Camera-type eye (tissue), 1 donor: ENCODE measurements around the gene OR3A2. TPM values are rescaled to one million over a fixed set of nuclear protein-coding genes. Genes with fewer than 3 reads are reported as not detected.

ENCODE experiments used
- total RNA-seq: library from RNA; depleted of rRNA; stranded (reverse); fragments of >200 nt; gene quantifications from one replicate; pipeline ENCODE4 v1.2.3, GENCODE V29; 2014

The OR3A2 gene
- 0.38 TPM for total RNA-seq

GRCh38 chr17:3385869-3386816 lies at the start of gene OR3A2:
OR3A2 (minus strand) TSS chr17:3386308.

GRCh38 chr17:3433741-3434140 lies 47.6 kb upstream of the OR3A2 start, which contains the start of gene OR1E2:
OR1E2 (minus strand) TSS chr17:3433841; CDS start chr17:3433841, 0 bp downstream.

DNA sequence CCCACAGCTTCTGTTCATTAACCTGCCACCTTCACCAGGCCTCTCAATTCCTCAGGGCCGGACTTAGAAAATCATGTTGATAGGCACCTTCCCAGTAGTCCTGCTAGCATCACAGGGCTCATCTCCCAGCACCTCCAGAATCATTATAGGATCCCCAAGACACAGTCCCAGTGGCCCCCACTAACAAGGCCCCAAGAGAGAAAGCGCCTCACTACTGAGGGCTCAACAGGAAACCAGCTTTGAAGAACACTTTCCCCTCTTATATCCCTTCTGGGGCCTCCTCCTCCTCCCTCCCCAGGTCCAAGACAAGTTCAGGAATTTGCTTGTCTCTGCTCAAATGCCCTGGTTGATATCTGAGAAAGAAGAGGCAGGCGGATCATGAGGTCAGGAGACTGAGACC lies 25.0 kb upstream of the OR3A2 start, which contains the start of gene OR3A3:
Gene OR3A3, plus strand, starts transcription at position 301 of the 400 bp plus-strand sequence.

DNA sequence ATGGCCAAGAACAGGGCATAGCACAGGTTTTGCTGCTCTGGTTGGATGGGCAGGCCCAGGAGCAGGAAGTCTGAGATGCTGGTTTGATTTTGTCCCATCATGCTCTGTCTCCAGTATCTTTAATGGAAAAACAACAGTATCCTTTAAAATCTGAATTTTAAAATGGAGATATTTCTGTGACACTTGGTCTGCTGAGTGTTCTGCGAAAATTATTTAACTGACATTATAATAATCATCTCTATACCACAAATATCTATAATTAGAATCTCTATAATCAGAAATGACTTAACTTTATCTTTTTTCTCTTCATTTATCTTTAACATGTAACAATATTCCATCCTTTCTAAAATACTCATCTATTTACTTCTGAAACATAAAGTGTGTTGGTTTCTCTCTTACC lies 12.2 kb upstream of the OR3A2 start, which contains the start of gene OR1E1:
Gene OR1E1, minus strand, starts transcription at position 101 of the 400 bp plus-strand sequence. Its CDS starts 0 bp downstream, at position 101.

DNA sequence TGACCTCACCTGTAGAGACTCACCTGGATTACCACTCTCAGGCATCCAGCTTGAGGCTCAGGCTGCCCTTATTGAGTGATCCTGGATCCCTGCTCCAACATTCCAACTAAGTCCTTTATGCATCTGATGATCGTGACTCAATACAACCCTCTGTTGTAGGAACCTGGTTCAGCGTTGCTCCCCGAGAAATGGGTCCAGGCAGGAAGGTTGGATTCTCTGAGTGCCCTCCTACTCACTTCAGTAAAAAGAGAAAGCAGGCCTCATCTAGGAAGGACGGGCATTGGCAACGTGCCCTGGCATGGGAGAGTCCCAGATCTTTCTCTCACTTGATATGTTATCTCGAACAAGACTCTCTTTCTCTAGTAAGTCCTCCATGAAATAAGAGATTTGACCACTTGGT lies 87.8 kb downstream of the OR3A2 start, which contains the start of gene OR3A1:
Gene OR3A1, minus strand, starts transcription at position 101 of the 400 bp plus-strand sequence. CDS start 5,778 bp downstream, outside the sequence.

Other genes starting within 250 kb of the OR3A2 start
- gene OR1A2, start 188.8 kb downstream of the OR3A2 start, total RNA-seq = not detected
- gene OR1A1, start 178.6 kb downstream of the OR3A2 start, total RNA-seq = not detected
- gene OR3A1, start 87.9 kb downstream of the OR3A2 start, total RNA-seq = not detected
- gene OR1E1, start 12.1 kb upstream of the OR3A2 start, total RNA-seq = not detected
- not detected for gene OR3A3, start 25.1 kb upstream of the OR3A2 start, total RNA-seq
- not detected for gene OR1E2, start 47.5 kb upstream of the OR3A2 start, total RNA-seq
- gene SPATA22, start 85.5 kb upstream of the OR3A2 start, total RNA-seq = 1.8 TPM
- 5.4 TPM for gene ASPA, start 89.7 kb upstream of the OR3A2 start, total RNA-seq
- gene TRPV3, start 171.5 kb upstream of the OR3A2 start, total RNA-seq = 0.55 TPM
- gene TRPV1, start 223.1 kb upstream of the OR3A2 start, total RNA-seq = 11.9 TPM
- 23.7 TPM for gene SHPK, start 249.9 kb upstream of the OR3A2 start, total RNA-seq